Caco-2 (cell line): ENCODE measurements around the gene GABRG3. TPM values are rescaled to one million over a fixed set of nuclear protein-coding genes. Genes with fewer than 3 reads are reported as not detected.

Experiments used
- BruUV-seq: library from RNA; stranded (reverse); fragments of 400-500 nt; replicated peaks from 2 replicates; lab custom pipeline; 2021; lab: Mats Ljungman, UMichigan
- CTCF ChIA-PET: fragments of 300-600 bp; sonication (Branson Sonifier 250); formaldehyde crosslinking; loops from one replicate; lab custom pipeline; 2022; ENCODE audit warnings: antibody characterized with exemption; lab: Charles Lee
- POLR2A ChIA-PET: fragments of 300-600 bp; sonication (Branson Sonifier 250); formaldehyde crosslinking; loops from one replicate; lab custom pipeline; 2022; ENCODE audit warnings: antibody characterized with exemption; lab: Charles Lee
- DNase-seq, 2 experiments: peaks; one replicate each; pipeline versions ENCODE4 v3.0.0 to v3.0.0-alpha.2; 2020 to 2022
- H3K27me3 ChIP-seq: replicated peaks from 2 replicates; pipeline ENCODE4 v1.6.0; 2011; ENCODE audit warnings: low read length; ENCODE audit not compliant: control insufficient read depth, insufficient read depth
- H3K36me3 ChIP-seq: 2 replicates; pipeline ENCODE4 v1.5.1; 2011; ENCODE audit warnings: low read length; ENCODE audit not compliant: control insufficient read depth, insufficient read depth
- H3K4me1 ChIP-seq: fragments of 250-450 bp; sonication (Bioruptor Pico); 2 replicates; pipeline ENCODE4 v1.5.1; 2020; ENCODE audit warnings: mild to moderate bottlenecking
- H3K4me3 ChIP-seq: 2 replicates; pipeline ENCODE4 v1.5.1; 2011; ENCODE audit warnings: low read depth, mild to moderate bottlenecking, control low read depth, low read length
- H3K9me3 ChIP-seq: fragments of 250-450 bp; sonication (Bioruptor Pico); 2 replicates; pipeline ENCODE4 v1.5.1; 2020; ENCODE audit warnings: mild to moderate bottlenecking, moderate library complexity
- H3K27ac Mint-ChIP-seq: one replicate; pipeline ENCODE4 v1.8.0; 2022; ENCODE audit warnings: mixed read lengths; ENCODE audit not compliant: unreplicated experiment
- H3K27me3 Mint-ChIP-seq: one replicate; pipeline ENCODE4 v1.8.0; 2022; ENCODE audit warnings: mixed read lengths; ENCODE audit not compliant: insufficient read depth, unreplicated experiment
- H3K36me3 Mint-ChIP-seq: one replicate; pipeline ENCODE4 v1.8.0; 2022; ENCODE audit warnings: mild to moderate bottlenecking, mixed read lengths; ENCODE audit not compliant: insufficient read depth, unreplicated experiment
- H3K4me1 Mint-ChIP-seq: one replicate; pipeline ENCODE4 v1.8.0; 2022; ENCODE audit warnings: low read depth, mixed read lengths; ENCODE audit not compliant: unreplicated experiment
- H3K4me3 Mint-ChIP-seq: one replicate; pipeline ENCODE4 v1.8.0; 2022; ENCODE audit warnings: mild to moderate bottlenecking, moderate library complexity, mixed read lengths; ENCODE audit not compliant: unreplicated experiment
- H3K9me3 Mint-ChIP-seq: one replicate; pipeline ENCODE4 v1.8.0; 2022; ENCODE audit warnings: mixed read lengths; ENCODE audit not compliant: unreplicated experiment
- intact Hi-C: fragments of 100-400 bp; cut with micrococcal nuclease; formaldehyde crosslinking; loops from one replicate; pipeline ENCODE4 v1.10.0; 2022; ENCODE audit not compliant: unreplicated experiment
- total RNA-seq: library from RNA; stranded (reverse); gene quantifications from 2 replicates; pipeline ENCODE4 v1.2.3, GENCODE V29; 2022
- TF ChIP-seq, protein P1 (sequence below), 2 experiments: fragments of 200-600 bp in 1 of 2; IDR thresholded peaks; 1 replicate in 1 of 2; 2 replicates in 1 of 2; pipeline versions ENCODE4 v1.5.1 to v1.8.0; 2011 to 2022; ENCODE audit warnings: antibody characterized with exemption in 1 of 2, control low read depth in 1 of 2, inconsistent platforms in 1 of 2, low read depth in 1 of 2, low read length in 1 of 2, mild to moderate bottlenecking in 1 of 2, moderate library complexity in 1 of 2; ENCODE audit not compliant: insufficient read depth in 1 of 2, severe bottlenecking in 1 of 2, unreplicated experiment in 1 of 2

Gene GABRG3
- total RNA-seq, 1 experiment from 2014 or later, result not detected

DNA sequence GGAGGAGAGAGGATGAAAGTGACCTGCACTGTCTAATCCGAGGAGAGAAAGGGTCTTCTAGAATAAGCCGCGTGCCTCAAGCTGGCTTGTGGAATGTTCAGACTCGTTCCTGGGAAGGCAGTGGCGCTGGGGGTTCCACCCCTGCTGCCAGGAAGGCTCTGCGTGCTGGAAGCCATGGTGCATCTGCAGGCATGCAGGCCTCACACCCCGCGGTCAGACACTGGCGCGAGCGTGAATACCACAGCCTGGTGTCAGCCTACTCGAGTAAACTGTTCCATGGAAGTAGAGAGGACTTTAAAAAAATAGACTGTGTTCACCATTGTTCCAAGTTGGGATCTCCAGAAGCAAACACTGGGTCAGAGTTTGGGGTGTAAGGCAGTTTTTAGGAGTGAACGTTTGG lies 25.9 kb upstream of the GABRG3 start:
- intact Hi-C loops, result no loop called here
- POLR2A ChIA-PET, result no interaction called here

DNA sequence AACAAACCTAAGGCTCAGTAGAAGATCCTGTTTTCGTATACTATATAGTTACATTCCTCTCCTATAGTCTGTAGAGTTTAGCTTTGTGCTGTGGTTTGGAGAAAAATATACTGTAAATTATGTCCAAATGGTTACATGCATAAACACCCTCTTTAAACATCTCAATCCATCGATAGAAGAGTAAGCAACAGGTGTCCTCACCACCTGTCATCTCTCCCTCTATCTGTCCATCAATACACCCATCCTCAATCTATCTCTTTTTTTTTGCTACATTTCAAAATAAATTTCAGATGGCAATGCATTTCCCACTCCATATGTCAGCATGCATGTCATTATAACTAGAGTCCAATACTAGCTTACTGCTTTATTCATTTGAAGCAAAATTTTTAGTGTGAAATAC lies 21.0 kb upstream of the GABRG3 start:
- ChIA-PET CTCF (no interaction called here), POLR2A (no interaction called here)
- H3K4me3 Mint-ChIP-seq, result no peak overlapping the region
- no peaks in the 10 kb centered on the region for H3K36me3 Mint-ChIP-seq
- H3K4me1 Mint-ChIP-seq, result no peaks in the 10 kb centered on the region
- H3K36me3 ChIP-seq, result no peaks in the 10 kb centered on the region
- H3K27me3 Mint-ChIP-seq, result peaks cover 5% of the 10 kb centered on the region
- no peak for DNase-seq
- H3K27me3 ChIP-seq, result no peaks in the 10 kb centered on the region
- H3K9me3 ChIP-seq, result peaks cover 14% of the 10 kb centered on the region
- TF ChIP-seq, protein P1, sequence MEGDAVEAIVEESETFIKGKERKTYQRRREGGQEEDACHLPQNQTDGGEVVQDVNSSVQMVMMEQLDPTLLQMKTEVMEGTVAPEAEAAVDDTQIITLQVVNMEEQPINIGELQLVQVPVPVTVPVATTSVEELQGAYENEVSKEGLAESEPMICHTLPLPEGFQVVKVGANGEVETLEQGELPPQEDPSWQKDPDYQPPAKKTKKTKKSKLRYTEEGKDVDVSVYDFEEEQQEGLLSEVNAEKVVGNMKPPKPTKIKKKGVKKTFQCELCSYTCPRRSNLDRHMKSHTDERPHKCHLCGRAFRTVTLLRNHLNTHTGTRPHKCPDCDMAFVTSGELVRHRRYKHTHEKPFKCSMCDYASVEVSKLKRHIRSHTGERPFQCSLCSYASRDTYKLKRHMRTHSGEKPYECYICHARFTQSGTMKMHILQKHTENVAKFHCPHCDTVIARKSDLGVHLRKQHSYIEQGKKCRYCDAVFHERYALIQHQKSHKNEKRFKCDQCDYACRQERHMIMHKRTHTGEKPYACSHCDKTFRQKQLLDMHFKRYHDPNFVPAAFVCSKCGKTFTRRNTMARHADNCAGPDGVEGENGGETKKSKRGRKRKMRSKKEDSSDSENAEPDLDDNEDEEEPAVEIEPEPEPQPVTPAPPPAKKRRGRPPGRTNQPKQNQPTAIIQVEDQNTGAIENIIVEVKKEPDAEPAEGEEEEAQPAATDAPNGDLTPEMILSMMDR (IDR thresholded peaks at IDR 0.05; ENCODE audit: insufficient read depth in 1 of 2, low read depth in 1 of 2, low read length in 1 of 2, severe bottlenecking in 1 of 2, unreplicated experiment in 1 of 2), result no peak
- no TSS peak for BruUV-seq
- intact Hi-C loops, result no loop called here
- H3K4me3 ChIP-seq, result no peak overlapping the region
- H3K9me3 Mint-ChIP-seq, result peaks cover 26% of the 10 kb centered on the region
- H3K4me1 ChIP-seq, result no peaks in the 10 kb centered on the region
- no peak overlapping the region for H3K27ac Mint-ChIP-seq

More for the DNA sequence above, 25.9 kb upstream of the GABRG3 start:
- no peaks in the 10 kb centered on the region for H3K27me3 ChIP-seq
- Mint-ChIP-seq H3K27me3 (peaks cover 15% of the 10 kb centered on the region), H3K36me3 (no peaks in the 10 kb centered on the region), H3K4me1 (no peaks in the 10 kb centered on the region), H3K9me3 (no peaks in the 10 kb centered on the region), H3K4me3 (no peak overlapping the region), H3K27ac (no peak overlapping the region)
- TF ChIP-seq, protein P1 (IDR thresholded peaks at IDR 0.05; ENCODE audit: insufficient read depth in 1 of 2, low read depth in 1 of 2, low read length in 1 of 2, severe bottlenecking in 1 of 2, unreplicated experiment in 1 of 2), result no peak
- no peak overlapping the region for H3K4me3 ChIP-seq
- no peak for DNase-seq
- H3K36me3 ChIP-seq, result no peaks in the 10 kb centered on the region
- no peaks in the 10 kb centered on the region for H3K4me1 ChIP-seq
- BruUV-seq, result no TSS peak
- CTCF ChIA-PET, result no interaction called here
- H3K9me3 ChIP-seq, result no peaks in the 10 kb centered on the region; the same call in 1 of the 2 replicates

DNA sequence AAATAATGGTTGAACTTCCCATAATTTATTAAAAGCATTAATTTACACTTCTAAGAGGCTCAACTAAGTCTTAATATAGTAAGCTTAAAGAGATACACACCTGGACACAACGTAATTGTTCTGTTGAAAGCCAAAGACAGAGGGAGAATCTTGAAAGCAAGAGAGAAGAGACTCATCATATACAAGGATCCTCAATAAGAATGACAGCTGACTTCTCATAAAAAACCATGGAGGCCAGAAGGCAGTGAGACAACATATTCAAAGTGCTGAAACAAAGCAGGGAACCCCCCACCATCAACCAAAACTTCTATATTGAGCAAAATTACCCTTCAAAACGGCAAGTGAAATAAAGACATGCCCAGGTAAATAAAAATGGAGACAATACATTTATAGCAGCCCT lies 16.6 kb upstream of the GABRG3 start:
- Mint-ChIP-seq H3K27me3 (no peaks in the 10 kb centered on the region), H3K27ac (no peak overlapping the region), H3K36me3 (no peaks in the 10 kb centered on the region), H3K9me3 (peaks cover 31% of the 10 kb centered on the region), H3K4me1 (no peaks in the 10 kb centered on the region), H3K4me3 (no peak overlapping the region)
- intact Hi-C loops, result no loop called here
- Histone ChIP-seq H3K36me3 (no peaks in the 10 kb centered on the region), H3K4me1 (no peaks in the 10 kb centered on the region), H3K9me3 (peaks cover 25% of the 10 kb centered on the region), H3K27me3 (no peaks in the 10 kb centered on the region), H3K4me3 (no peak overlapping the region)
- POLR2A ChIA-PET, result no interaction called here
- TF ChIP-seq, protein P1 (IDR thresholded peaks at IDR 0.05; ENCODE audit: insufficient read depth in 1 of 2, low read depth in 1 of 2, low read length in 1 of 2, severe bottlenecking in 1 of 2, unreplicated experiment in 1 of 2), result no peak
- no peak for DNase-seq
- BruUV-seq, result no TSS peak
- CTCF ChIA-PET, result no interaction called here
